AG04450 (cell line): ENCODE data around the gene ITGB7. TPM values are rescaled to one million over a fixed set of nuclear protein-coding genes. Genes with fewer than 3 reads are reported as not detected.
A peak's percentile ranks its signal among the peaks of the same experiment; 100 is the strongest.

Experiments used
- CTCF ChIA-PET: fragments of 300-600, 350-600 bp; formaldehyde crosslinking; extraction: SDS; loops from one replicate; lab custom pipeline; 2022; ENCODE audit warnings: antibody characterized with exemption, inconsistent platforms; lab: Charles Lee
- POLR2A ChIA-PET: fragments of 350-600 bp; formaldehyde crosslinking; extraction: SDS; loops from one replicate; lab custom pipeline; 2021; ENCODE audit warnings: antibody characterized with exemption, inconsistent platforms; lab: Yijun Ruan, JAX
- DNase-seq: peaks from one replicate; pipeline ENCODE4 v3.0.0-alpha.2; 2011; ENCODE audit warnings: low read depth, low spot score
- H3K27ac ChIP-seq: one replicate; pipeline ENCODE4 v1.5.1; 2012; ENCODE audit warnings: low read depth, low read length, control low read depth
- H3K27me3 ChIP-seq: one replicate; pipeline ENCODE4 v1.6.0; 2012; ENCODE audit warnings: low read length; ENCODE audit not compliant: control insufficient read depth, insufficient read depth
- H3K4me3 ChIP-seq: 2 replicates; pipeline ENCODE4 v1.5.1; 2011; ENCODE audit warnings: mild to moderate bottlenecking, low read depth, low read length, control low read depth
- H3K9me3 ChIP-seq: 2 replicates; pipeline ENCODE4 v1.5.1; 2012; ENCODE audit warnings: low read length; ENCODE audit not compliant: control insufficient read depth, insufficient read depth
- polyA plus RNA-seq: library from polyadenylated mRNA; depleted of rRNA; stranded (reverse); fragments of >200 nt; gene quantifications from 2 replicates; pipeline ENCODE4 v1.2.3, GENCODE V29; 2011
- TF ChIP-seq, protein P1 (sequence below): IDR thresholded peaks from 2 replicates; pipeline ENCODE4 v1.5.1; 2011; ENCODE audit warnings: low read depth, low read length, control low read depth, inconsistent platforms

ITGB7 gene
- polyA plus RNA-seq, 1 experiment = 0.15 TPM

DNA sequence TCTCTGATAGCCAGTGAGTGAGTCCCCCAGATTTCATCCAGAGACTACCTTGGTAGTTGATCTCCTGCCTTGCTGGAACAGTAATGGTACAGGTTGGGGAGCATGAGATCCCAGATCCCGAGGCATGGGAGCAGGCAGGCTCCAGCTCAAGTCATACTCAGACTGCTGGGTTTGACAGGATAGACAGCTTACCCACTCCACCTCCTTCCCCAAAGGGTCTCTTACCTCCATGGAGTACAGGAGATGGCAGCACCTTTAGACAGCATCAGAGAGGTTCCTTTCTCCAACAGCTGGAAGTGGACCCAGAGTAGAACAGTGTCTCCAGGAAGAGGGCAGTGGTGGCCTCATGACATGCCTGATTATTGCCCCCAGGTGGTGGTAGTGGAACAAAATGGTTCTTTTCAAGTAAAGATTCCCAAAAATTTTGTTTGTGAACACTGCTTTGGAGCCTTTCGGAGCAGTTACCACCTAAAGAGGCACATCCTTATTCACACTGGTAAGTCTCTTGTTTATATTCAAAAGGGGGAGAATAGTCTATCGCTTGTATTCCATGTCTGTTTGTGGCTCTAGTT lies 21.4 kb downstream of the ITGB7 start:
- TF ChIP-seq, protein P1, sequence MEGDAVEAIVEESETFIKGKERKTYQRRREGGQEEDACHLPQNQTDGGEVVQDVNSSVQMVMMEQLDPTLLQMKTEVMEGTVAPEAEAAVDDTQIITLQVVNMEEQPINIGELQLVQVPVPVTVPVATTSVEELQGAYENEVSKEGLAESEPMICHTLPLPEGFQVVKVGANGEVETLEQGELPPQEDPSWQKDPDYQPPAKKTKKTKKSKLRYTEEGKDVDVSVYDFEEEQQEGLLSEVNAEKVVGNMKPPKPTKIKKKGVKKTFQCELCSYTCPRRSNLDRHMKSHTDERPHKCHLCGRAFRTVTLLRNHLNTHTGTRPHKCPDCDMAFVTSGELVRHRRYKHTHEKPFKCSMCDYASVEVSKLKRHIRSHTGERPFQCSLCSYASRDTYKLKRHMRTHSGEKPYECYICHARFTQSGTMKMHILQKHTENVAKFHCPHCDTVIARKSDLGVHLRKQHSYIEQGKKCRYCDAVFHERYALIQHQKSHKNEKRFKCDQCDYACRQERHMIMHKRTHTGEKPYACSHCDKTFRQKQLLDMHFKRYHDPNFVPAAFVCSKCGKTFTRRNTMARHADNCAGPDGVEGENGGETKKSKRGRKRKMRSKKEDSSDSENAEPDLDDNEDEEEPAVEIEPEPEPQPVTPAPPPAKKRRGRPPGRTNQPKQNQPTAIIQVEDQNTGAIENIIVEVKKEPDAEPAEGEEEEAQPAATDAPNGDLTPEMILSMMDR = no peak
- ChIA-PET CTCF (interaction anchor here (0.9 to 4.0 kb wide), 4 partner anchors 9 to 120 kb away, joined by 4 to 20 read pairs (median 6); no protein-coding TSS in a partner anchor), POLR2A (no interaction called here)
- Histone ChIP-seq H3K4me3 (no peak overlapping the region), H3K27ac (no peak overlapping the region), H3K27me3 (no peaks in the 10 kb centered on the region), H3K9me3 (no peaks in the 10 kb centered on the region)
- no peak for DNase-seq

DNA sequence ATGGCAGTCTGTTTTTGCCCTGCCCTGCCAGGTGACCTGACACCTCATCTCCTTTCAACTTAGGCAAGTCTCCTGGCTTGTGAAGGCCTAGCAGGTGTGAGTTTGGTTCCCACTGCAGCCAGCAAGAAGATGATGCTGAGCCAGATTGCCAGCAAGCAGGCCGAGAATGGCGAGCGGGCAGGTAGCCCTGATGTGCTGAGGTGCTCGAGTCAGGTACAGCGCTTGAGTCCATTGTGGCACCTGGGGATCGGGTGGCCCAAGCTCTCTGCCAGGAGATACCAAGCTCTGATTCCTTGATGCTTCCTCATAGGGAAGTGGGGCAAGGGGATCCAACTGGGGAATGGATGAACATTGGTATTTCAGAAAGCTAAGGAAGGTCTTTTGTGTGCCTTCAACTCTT lies 22.2 kb downstream of the ITGB7 start:
- POLR2A ChIA-PET = no interaction called here

DNA sequence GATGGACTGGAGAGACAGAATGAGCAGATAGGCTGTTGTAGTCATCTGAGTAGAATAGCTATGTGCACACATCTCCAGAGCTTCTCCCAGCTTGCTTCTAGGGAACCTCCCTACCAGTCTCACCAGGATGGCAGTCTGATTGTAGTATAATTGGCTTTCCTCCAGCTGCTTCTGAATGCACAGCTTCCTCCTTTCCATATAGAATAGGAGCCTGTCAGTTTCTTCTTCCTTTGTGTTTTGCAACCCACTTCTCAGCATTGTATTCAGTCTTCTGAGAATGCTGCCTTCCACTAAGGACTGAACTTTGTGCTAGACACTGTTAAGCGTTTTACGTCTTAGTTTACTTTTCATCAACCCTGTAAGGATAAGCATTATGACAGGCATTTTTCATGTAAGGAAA lies 24.1 kb downstream of the ITGB7 start:
- Histone ChIP-seq H3K4me3 (peak overlapping the region; percentile 78), H3K9me3 (no peaks in the 10 kb centered on the region), H3K27ac (no peak overlapping the region), H3K27me3 (no peaks in the 10 kb centered on the region)
- TF ChIP-seq, protein P1 = no peak
- ChIA-PET CTCF (interaction anchor here (0.9 to 3.0 kb wide), 6 partner anchors 12 to 169 kb away, joined by 3 to 26 read pairs (median 4); no protein-coding TSS in a partner anchor), POLR2A (interaction anchor here (0.9 kb wide), 1 partner anchor 135 kb away, joined by 3 read pairs; no protein-coding TSS in a partner anchor)
- DNase-seq = no peak

More for the DNA sequence above, 22.2 kb downstream of the ITGB7 start:
- Histone ChIP-seq H3K9me3 (no peaks in the 10 kb centered on the region), H3K27me3 (no peaks in the 10 kb centered on the region), H3K4me3 (no peak overlapping the region), H3K27ac (no peak overlapping the region)
- DNase-seq = no peak
- TF ChIP-seq, protein P1 = no peak
- CTCF ChIA-PET = interaction anchor here (0.9 to 4.0 kb wide), 4 partner anchors 10 to 119 kb away, joined by 4 to 20 read pairs (median 6); no protein-coding TSS in a partner anchor

DNA sequence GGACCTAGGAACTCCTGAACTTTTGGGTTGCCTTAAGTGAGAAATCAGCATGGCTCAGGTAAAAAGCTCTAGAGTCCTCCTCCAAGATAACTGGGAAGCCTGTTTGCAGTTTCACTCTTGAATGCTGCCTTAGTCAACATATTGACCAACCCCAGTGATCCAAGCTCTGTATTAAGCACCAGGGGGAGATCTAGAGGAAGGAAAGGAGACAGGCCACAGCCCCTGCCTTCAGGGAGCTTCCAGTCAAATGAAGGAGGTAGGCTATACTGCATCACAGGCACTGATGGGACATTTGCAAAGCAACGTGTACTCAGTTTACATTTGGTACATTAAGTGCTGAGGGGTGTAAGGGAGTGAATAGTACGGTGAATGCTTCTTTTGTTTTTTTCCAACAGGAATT lies 25.1 kb downstream of the ITGB7 start:
- CTCF ChIA-PET = interaction anchor here (0.9 to 3.0 kb wide), 9 partner anchors 7 to 170 kb away, joined by 3 to 26 read pairs (median 4); no protein-coding TSS in a partner anchor
- POLR2A ChIA-PET = interaction anchor here (1.3 to 2.4 kb wide), 2 partner anchors 113 to 116 kb away, joined by 4 to 9 read pairs; partner anchors contain the start of gene PFDN5

More for the DNA sequence above, 25.1 kb downstream of the ITGB7 start:
- no peak for DNase-seq
- Histone ChIP-seq H3K27me3 (no peaks in the 10 kb centered on the region), H3K9me3 (no peaks in the 10 kb centered on the region), H3K4me3 (peak overlapping the region; percentile 78), H3K27ac (peak overlapping the region; percentile 39)
- TF ChIP-seq, protein P1 = no peak
